AG20443 (cell line): ENCODE measurements around the gene MVD.

ENCODE experiments used
- DNase-seq: peaks from one replicate; pipeline ENCODE4 v3.0.0; 2012; ENCODE audit warnings: low spot score, mixed read lengths

Gene MVD

DNA sequence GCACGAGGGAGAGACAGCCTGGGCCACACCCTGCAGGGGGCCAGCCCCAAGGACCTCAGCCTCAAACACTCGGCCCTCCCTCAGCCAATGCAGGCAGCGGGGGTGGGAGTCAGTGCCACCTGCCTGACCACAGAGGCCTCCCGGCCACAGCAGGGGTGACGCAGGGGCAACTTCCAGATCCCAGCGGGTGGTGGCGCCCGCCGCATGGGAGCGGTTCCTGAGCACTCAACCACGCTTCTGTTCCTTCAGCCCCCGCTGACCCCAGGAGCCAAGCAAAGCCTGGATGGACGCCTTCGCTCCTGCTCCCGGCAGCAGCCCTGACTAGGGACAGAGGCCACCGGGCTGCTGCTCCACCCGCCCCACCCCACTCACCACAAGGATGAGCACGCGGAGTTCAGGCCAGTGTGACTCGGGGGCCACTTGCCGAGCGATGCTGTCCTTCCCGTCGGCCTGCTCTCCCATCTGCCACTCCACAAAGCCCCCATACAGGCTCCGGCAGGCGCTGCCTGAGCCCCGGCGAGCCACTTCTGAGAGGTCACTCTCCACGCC lies 7.1 kb downstream of the MVD start:
- DNase-seq = no peak

DNA sequence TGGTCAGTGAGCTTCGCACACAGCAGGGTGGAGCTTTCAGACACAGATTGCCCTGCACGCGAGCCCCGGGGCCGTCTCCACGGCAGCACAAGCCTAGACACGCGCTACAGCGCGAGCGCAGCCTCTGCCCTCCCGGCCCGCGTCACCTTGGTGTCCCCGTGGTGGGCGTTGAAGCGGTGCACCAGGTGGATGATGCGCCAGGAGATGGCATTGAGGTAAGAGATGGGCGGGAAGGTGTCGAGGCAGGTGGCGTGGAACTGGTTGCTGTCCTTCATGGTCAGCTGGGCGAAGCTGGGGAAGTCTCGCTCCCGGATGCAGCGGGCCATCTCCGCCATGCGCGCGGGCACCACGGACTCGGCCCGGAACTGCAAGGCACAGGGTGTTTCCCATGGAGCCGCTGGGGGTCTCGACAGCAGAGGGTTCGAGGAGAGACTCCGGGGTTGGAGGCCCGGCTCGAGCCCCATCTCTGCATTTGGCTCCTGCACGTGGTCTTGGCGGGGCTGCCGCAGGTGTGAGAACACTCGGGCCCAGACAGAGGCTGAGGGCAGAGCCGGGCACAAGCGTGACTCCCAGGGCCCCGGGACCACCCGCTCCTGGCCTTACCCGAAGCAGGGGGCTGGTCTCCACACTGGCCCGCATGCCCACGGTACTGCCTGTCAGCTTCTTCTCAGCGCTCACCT lies 7.7 kb downstream of the MVD start:
- DNase-seq = no peak

DNA sequence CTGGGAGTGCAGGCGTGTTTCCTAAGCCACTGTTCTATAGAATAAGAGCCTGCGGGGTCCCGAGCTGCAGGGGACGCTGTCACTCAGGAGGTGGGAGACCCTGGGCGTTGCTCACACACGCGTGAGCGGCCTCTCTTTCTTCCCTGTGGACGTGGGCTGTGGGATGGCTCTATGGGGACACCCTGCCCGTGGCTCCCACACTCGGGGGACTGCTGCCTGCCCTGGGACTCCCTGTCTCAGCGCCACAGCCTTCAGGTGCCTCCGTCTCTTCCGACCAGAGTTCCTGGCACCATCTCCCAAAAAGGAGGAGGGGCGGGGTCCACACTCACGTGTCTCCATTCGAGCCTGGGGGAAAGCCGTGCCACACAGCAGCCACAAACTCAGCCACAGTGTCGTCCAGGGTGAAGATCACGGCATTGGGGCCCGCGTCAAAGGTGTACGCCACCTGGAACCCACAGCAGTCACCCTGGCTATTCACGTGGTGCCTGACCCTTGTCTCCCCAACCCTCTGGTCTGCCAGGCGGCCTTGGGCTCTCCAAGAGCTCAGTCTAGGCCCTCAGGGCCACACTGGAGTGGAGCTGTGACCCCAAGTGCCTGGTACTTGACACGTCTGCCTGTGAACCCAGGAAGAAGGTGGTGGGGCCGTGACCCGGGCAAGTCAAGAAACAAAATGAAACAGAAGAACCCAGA lies 8.4 kb downstream of the MVD start:
- no peak for DNase-seq

DNA sequence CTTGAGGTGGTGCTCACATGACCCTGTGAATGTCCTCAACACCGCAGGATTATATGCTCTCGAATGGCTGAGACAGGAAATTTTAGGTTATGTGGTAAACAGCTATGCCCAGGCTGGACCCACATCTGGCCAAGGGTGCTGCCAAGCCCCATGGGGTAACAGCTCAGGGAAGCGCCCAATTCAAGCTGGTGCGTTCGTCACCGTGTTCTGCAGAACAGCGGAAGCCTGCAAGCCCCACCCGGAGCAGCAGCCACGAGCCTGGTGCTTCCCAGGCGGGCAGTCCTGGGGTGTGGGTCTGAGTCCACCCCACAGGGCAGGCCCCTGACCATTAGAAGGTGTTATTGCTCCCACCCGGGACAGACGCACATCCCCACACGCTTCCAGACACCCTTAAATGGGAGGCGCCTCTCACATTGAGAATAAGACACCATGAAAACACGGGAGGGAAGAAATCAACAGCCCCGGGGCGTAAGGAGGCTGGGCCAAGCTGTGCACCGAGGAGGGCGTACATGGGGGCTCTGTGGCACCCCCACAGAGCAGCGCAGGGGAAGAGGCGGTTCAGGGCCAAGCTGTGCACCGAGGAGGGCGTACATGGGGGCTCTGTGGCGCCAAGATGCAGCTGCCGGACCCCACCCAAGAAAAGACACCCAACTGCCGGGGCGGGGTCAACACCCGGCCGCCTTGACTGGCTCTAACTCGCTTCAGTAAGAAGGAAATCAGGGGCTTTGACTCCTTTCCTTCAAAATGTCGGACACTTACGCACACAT lies 9.1 kb downstream of the MVD start:
- DNase-seq = no peak

GRCh38 chr16:88653101-88653500 lies 9.8 kb downstream of the MVD start:
- DNase-seq = no peak

GRCh38 chr16:88652762-88653063 lies 10.2 kb downstream of the MVD start:
- DNase-seq = no peak

GRCh38 chr16:88651989-88652761 lies 10.7 kb downstream of the MVD start:
- DNase-seq = no peak

DNA sequence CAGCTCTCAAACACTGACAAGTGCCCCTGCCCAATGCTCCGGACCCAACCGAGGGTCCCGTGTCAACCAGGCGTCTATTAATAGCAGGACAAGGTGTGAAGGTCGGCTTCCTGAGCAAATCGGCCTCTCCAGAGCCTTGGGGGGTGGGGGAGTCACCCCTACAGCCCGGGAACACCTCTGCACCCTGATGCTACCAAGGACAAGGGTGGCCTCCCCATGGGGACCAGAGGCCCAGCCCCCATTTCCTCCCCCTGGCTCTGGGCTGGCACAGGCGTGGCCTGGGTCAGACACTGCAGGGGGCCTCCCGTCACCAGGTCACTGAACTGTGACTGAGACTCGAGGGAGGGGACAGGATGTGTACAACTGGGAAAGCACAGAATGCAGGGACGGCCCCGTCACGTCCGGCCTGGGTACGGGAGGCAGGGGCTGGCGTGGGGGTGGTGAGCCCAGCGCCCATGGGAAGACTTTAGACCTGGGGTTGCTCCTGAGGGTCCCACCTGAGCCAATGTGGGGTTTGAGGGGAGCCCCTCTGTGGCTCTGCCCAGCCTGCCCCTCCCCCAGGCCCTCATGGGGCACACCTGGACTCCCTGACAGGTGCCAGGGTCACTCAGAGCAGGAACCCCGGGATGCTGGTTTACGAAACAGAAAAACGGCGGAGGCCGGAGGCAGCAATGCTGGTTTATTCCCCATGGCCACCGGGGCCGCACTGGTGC lies 11.5 kb downstream of the MVD start:
- DNase-seq = no peak

- peak; percentile 92 for DNase-seq
Observed at GRCh38 chr16:88650749-88651275, 12.1 kb downstream of the MVD start, which contains the start of gene CYBA. Gene CYBA (minus strand): TSS chr16:88651053. CDS start chr16:88651013, 40 bp downstream.

- DNase-seq = peak; percentile 76
Observed at GRCh38 chr16:88649924-88650748, 12.8 kb downstream of the MVD start.

- DNase-seq = no peak
Observed at GRCh38 chr16:88649195-88649923, 13.5 kb downstream of the MVD start.

- DNase-seq = no peak
Observed at GRCh38 chr16:88647178-88648070, 15.5 kb downstream of the MVD start.

- no peak for DNase-seq
Observed at GRCh38 chr16:88646345-88647034, 16.4 kb downstream of the MVD start.

GRCh38 chr16:88645941-88646340 lies 16.9 kb downstream of the MVD start:
- DNase-seq = no peak

DNA sequence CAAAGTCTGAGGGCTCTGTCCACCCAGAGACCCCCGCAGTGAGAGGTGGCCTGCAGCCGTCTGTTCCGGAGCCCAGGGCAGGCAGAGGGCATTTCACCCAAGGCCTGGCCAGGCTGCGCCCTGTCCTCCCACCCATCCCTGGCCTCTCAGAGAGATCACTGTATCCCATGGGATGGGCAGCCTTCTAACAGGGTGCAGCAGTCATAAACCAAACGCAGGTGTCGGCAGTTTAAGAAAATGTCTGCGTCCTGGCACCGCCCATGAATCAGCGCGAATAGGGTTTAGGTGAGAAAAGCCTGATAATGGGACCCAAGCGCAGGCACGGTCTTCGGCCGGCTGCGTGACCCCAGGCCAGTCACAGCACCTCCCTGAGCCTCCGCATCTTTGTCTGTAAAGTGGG lies 17.4 kb downstream of the MVD start:
- DNase-seq = no peak

GRCh38 chr16:88643644-88643932 lies 19.3 kb downstream of the MVD start:
- no peak for DNase-seq

DNA sequence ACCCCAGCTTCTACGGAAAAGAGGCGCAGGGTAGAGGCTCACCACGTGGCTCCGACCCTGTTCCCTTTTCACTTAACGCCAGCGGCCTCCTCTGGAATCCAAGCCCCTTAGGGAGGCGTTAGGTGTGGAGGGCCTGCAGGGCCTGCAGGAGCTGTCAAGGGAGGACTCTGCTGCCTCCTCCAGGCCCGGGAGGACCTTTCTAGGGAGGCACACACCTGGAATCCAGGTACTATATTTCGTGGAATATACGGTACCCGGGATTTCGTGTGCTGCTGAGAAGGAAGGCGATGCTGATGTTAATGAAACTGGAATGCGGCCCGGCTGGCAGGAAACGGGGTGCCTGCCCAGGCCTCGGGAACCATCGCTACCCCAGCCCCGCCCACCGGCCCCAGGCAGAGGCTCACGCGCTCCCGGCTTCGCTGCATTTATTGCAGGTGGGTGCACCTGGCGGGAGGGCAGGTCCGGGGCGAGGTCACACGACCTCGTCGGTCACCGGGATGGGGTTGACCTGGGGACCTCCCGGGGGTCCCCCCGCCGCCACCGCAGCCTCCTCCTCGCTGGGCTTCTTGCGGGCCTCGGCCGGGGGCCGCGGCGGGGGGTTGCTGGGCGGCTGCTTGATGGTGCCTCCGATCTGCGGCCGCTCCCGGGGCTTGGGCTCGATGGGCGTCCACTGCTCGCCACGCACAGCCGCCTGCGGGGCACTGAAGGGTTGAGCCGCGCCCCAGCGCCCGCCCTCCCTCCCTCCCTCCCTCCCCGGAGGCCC lies 19.8 kb downstream of the MVD start:
- DNase-seq = no peak
